ENCODE results near the gene LCP1.

DNA sequence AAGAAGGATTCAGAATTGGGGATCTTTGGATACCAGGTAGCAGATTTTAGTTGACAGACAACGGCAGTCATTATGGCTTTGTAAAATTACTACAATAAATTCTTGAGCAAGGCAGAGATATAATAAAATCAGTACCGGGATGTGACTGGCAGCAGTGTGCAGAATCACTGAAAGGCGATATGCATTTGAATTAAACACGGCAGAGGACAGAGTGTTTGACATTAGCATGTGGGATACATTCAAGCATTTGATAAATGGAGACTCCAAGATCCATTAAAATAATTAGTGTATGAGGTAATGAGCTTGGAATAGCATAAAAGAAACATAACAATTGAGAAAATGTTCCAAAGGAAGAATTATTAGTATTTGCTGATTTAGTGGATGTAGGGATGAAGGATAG is 36.8 kb downstream of the LCP1 start:
- TF ChIP-seq, protein P1, sequence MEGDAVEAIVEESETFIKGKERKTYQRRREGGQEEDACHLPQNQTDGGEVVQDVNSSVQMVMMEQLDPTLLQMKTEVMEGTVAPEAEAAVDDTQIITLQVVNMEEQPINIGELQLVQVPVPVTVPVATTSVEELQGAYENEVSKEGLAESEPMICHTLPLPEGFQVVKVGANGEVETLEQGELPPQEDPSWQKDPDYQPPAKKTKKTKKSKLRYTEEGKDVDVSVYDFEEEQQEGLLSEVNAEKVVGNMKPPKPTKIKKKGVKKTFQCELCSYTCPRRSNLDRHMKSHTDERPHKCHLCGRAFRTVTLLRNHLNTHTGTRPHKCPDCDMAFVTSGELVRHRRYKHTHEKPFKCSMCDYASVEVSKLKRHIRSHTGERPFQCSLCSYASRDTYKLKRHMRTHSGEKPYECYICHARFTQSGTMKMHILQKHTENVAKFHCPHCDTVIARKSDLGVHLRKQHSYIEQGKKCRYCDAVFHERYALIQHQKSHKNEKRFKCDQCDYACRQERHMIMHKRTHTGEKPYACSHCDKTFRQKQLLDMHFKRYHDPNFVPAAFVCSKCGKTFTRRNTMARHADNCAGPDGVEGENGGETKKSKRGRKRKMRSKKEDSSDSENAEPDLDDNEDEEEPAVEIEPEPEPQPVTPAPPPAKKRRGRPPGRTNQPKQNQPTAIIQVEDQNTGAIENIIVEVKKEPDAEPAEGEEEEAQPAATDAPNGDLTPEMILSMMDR (conservative IDR thresholded peaks at IDR 0.05; ENCODE audit: low read depth, low read length): no peak
- no peak for TF ChIP-seq EZH2 (IDR thresholded peaks at IDR 0.05; ENCODE audit: borderline replicate concordance, low read depth, low read length, poor library complexity, severe bottlenecking)

Measured in A673 (cell line).